HG02642 (cell line): ENCODE measurements around the gene FCRL5.

ENCODE experiments used
- ATAC-seq: cut with Tn5 transposase; IDR thresholded peaks from one replicate; pipeline ENCODE4 v1.9.1; 2021; ENCODE audit warnings: mild to moderate bottlenecking; ENCODE audit not compliant: unreplicated experiment, poor library complexity

FCRL5 gene

DNA sequence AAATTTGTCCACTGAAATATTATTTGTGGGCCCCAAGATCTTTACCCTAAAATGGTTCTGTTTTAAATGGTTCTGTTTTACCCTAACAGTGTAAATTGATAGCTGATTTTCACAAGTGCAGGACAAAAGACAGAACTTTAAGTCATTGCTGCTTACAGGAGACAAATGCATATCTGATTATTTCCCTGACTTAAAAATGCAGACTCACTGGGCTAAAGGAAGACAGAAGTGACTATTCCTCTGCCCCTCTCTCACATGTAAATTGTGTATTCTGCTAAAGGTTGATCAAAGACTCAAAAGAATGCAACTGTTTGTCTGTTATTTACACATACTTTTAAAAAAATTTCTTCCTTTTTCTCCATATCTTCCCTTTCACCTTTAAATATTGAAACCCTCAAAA is 12.7 kb downstream of the FCRL5 start:
- ATAC-seq = no peak

DNA sequence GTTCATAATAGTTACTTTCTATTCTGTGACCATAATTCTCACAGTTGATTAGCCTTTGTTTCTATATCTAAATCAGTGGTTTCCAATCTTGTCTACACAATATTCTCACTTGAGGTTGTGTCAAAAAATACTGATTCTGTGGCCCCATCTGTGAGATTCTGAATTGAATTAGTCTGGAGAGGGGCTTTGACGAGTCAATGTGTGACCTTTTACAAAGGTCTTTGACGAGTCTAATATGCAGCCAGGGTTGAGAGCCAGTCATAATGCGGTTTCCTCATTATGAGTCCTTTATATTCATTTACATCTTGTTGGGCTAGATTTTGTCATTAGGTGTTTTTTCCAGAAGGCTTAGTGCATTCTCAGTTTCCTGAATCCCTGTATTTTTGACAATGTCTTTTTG is 19.7 kb downstream of the FCRL5 start:
- ATAC-seq = no peak

DNA sequence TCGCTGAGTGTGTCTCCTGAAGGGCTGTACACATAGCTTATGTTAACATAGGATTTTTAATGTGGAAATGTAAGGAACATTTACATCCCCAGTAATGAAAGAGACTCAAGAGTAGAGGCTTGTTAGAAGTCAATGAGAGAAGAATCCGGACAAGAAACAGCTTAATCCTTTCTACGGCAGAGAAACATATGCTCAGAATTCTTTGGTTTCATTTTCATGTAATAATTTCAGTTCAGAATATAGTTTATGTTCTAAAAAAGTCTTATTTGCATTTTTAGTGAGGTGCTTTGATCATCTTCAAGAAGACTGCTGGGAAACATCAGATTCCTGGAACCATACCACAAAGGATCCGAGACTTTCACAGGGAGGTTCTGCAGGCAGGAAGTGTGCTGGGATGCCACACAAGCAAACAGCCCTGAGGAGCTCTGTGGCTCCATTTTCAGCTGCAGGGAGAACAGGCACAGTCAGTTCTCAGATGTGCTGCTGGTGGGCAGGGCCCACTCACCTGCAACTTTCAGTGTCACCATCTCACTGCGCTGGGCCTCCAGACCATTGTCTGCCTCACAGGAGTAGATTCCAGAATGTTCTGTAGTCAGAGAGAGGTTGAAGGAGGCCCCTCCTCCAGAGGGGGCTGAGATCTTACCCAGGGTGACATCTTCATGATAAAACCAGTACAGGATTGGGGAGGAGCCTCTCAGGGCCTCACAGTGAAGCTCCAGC is 28.4 kb downstream of the FCRL5 start:
- ATAC-seq = peak; percentile 79

DNA sequence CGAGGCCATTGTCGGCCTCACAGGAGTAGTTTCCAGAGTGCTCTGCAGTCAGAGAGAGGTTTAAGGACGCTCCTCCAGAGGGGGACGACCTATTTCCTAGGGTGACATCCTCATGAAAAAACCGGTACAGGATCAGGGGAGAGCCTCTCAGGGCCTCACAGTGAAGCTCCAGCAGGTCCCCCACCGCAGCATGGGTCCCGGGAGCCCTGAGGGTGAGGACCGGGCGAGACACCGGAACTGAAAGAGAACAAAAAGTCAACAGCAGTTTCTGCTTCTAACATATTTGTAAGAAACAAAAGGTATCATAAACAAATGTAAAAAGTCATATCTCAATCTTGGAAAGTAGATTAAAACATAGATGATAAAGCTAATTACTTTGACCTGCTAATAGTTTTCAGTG is 31.3 kb downstream of the FCRL5 start:
- ATAC-seq = no peak

DNA sequence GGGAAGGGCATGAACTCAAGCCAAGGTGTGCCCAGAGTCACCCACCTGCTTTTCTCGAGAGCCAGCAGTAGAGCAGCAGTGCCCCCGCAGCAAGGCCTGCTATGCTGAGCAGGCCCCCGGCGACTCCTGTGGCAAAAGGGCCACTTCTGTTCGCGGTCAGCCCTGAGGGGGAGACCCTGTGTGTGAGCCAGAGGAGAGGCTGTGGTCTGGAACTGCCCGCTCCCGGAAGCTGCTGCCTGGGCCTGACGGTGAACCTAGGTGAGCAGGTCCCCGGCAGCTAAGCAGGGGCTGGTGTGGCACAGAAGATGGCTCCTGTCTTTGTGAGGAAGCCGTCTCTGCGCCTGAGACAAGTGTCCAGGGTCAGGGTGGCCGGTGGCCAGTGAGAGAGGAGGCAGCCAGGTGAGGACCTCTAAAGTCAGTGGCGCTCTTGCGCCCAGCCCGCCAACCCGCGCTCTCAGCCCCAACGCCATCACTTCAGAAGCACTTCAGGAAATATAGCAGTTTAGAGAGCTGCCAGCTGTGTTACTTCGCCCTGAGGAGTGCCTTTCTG is 31.9 kb downstream of the FCRL5 start:
- no peak for ATAC-seq

DNA sequence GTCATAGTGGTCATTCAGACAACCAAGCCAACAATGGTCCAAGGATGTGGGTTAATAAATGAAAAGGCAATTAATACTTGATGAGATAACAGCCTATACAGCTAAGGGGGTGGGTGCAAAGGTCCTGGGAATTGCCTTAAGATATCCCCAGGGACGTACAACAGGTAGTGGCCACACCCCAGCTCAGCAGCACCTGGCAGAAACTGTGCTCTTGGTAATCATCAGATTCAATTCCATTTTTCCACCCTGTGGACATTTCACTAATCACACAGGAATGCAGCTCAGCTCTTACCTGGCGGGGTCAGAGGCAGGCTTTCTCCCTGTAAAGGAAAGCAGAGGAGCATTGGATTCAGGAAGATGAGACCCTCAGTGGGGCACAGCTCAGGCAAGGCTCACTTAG is 32.9 kb downstream of the FCRL5 start:
- ATAC-seq = no peak

DNA sequence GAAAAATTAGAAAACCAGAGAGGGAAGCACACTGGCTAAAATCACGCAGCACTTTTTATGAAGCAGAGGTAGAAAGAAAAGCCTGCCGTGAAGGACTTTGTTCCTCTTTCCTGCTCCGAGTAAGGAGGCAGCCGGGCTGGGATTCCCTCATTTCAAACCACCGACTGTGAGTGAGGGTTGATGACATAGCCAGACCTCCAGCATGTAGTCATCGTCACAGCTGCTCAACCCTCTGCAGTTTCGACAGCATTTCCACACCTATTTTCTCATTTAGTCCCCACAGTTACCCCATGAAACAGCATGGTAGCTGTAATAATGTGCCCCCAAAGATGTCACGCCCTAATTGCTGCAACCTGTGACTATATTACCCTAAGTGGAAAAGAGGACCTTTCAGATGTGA is 35.3 kb downstream of the FCRL5 start:
- ATAC-seq = no peak

DNA sequence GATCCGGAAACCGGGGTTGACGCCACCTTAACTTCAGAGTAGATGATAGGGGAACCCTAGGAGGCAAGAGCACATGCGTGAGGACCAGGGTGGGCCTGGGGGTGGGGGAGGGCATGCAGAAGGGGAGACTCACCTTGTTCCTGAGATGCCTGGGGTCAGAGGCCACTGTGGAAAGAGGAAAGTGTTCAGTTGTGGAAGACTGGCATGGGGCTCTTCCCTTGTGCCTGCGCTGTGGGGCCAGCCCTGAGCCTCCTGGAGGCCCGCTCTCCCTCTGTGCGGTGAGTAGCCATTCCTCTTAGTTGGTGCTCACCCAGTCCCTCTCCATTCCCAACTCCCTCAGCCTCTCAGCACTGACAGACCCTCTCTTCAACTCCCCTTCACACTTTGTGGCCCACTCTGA is 36.6 kb downstream of the FCRL5 start:
- ATAC-seq = no peak

DNA sequence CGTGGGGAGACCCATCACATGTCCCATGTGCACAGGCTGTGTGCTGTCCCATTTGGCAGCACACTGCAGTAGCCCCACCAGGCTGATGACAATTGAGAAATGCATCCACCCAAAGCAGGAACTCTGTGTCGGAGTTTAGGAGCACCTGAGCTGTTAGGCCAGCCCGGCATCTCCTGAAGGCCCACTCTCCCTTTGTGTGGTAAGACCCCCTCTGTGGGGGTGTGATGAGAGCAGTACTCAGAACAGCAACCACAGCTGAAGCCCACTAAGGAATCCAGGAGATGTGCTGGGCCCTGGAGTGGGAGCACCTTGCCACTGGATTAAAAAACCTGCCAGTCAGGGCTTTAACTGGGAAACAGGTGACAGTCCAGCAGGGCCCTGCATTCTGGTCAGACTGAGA is 37.2 kb downstream of the FCRL5 start:
- ATAC-seq = no peak

DNA sequence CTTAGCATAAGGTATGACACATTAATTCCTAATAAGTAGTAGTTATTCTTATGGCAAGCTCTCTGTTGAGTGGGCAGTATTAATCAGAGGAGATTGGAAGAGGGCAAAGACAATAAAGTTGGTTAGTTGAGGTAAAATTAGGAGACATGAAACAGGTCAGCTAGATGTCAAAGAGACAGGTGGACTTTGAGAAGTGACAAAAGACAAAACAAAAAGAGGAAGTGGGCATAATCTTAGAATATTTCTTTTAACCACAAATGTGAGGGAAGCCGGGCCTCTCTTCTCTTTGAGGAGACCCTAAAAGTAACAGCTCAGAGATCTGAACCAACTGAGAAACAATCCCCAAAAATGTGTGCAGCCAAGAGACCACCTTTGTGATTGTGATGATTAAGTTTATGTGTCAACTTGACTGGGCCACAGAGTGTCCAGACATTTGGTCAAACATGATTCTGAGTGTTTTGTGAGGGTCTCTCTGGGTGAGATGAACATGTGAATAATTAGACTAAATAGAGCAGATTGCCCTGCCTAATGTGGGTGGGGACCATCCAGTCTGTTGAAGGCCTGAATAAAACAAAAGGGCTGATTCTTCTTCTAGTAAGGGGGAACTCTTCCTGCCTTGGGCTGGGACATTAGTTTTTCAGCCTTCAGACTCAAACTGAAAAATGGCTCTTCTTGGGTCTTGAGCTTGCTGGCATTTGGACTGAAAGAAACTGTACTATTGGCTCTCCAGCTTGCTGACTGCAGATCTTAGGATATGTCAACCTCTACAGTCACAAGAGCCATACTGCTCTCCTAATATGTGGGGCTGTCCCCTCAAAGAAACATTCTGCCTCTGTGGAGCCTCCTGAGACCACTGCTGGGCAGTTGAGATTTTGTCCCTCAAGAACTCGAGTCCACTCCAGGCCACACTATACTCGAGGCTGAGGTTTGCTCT is 40.0 kb downstream of the FCRL5 start:
- ATAC-seq = peak; percentile 56

DNA sequence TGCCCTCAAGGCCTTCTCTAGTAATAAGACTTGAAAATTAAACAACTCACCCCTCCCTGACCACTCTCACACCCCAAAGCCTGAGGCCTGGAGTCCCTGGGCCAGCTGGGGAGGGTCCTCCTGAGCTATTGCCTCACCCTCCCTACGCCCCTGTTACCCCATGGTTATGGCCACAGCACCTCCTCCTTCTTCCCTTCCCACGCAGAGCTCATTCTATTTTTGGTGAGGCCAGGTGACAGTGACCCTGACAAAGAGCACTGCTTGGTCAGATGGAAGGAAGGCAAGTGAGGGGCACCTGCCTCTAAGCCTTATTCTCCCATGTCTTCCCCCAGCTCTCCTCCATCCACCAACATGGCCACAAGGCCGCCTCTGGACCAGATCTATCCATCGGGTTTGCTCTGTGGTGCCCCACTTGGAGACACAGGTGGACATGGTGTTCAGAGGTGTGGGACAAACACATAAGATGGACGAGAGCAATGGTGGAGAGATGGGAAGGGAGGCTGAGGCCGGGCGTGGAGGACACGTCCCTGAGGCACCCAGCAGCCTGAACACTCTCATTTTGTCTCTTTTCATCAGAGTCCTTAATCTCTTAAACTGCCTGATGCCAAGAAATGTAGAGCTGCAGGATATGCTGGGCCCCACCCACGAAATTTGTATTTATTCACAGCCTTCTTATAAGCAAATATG is 42.6 kb downstream of the FCRL5 start:
- no peak for ATAC-seq

DNA sequence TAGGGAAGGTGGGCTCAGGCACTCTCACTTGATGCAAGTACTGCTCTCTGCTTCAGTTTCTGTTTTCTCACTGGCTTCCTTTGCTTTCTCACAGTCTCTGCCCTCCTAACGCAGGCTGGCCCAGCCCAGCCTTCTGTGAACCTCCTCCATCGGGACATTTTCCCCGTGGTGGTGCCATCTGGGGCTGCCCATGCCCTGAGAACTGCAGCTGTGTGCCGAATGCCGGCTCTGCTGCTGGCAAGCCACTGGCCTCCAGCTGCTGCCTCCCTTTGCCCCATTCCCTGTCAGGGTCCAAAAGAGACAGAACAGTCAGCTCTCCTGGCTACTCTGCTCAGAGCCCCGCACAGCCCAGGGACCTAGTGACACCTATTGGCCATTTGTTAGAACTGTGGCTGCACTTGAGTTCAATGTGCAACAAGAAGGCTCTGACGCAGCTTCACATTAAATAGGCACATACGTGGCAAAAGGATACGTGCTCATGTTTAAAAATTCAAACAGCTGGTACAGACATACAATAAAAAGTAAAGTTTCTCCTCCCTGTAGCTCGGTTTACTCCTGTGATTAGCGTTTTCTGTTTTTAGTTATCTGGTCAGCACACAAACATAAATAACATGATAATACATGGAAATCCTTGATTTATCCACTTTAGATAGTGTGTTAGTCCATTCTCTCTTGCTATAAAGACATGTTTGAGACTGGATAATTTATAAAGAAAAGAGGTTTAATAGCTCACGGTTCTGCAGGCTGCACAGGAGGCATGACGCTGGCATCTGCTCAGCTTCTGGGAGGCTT is 46.6 kb downstream of the FCRL5 start:
- ATAC-seq = peak; percentile 93

DNA sequence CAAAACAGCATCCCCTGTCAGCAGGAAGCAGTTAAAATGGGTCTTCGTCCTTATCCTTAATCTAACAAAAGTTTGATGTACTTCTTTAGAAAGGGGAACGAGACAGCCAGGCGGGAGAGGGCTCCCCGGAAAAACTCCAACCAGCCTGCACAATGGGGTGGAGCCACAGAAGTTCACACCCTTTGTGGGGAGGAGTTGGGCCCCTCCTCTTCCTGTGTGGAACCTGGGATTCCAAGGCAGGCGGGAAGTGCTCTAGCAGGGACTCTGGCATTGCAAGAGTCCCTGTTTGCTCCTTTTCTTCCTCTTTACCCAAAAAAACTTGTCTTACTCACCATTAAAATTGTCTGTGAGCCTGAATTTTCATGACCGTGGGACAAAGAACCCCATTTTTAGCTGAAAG is 47.7 kb downstream of the FCRL5 start:
- no peak for ATAC-seq

DNA sequence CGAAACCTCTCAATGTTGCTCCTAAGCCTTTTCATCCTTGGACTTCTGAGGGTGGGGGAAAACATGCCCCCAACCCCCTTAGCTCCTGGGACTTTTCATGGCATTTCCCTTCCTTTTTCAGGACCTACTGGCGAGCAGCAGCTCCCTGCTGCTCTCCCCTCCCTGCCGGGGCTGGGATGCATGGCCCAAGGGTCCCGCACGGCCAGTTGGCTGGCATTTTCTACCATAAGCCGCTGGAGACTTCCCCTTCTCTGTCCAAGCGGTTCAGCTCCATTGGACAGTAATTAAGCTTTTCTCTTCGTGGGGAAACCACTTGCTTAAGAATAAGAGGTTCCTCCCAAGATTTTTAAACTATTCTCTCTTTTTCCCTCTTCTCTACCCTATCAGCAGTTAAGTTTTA is 52.8 kb downstream of the FCRL5 start:
- no peak for ATAC-seq

DNA sequence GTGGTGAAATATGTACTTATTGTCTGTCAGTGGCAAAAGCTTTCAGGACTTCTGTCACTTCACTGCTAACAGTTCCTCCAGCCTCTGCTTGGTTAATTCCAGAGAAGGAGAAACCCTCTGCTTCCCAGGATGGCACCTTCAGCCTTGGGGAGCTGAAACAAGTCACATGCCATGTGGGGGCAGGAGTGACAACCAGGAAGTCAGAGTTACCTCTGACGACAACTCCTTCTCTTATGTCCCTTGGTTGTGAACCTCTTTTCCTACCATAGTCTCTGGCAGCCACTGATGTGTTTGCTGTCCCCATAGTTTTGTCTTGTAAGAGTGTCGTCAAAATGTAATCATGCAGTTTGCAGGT is 53.6 kb downstream of the FCRL5 start:
- ATAC-seq = no peak

DNA sequence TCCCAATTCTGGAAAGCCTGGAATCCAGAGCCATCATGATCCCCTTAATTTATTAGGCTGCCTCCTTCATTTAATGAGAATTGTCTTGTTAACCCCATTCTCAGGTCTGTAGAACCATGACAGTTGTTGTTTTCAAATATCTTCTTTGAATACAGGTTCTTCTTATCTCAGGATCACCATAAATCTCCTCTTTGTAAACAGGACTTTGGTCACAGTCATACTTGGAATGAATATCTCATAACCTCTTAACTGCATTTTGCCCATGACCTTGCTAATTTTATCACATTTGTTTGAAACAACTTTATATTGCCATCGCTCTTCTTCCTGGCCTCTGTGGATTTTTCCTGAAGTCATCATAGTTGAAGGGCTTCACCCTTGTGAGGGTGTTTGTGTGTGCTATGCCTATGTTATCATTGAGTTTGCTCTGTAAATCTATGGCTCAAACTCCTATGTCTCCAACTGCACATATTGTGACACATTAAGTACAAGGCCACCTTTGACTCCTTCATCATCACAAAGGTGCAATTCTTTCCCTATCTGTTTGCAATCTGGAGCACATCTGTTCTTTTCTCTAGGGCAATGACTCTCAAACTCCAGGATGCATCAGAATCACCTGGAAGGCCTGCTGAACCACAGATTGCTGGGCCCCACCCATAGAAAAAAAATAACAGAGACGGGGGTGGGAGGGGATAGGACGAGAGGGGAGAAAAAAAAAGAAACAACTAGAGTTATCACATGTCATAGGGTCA is 54.2 kb downstream of the FCRL5 start:
- no peak for ATAC-seq

DNA sequence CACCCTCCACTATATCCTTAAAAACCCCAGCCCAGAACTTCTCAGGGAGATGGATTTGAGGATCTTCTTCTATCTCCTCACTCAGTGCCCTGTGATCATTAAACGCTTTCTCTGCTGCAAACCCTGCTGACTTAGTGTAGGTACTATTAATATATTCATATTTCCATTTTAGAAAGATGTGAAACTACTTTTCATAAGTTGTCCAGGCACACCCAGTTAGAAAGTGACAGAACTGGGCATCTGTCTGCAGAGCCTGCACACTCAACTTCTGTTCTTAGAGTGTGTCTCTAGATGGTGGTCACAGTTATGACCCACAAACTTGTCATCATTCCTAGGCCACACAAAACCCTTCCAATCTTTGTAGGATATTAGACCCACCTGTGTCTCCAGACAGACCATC is 55.0 kb downstream of the FCRL5 start:
- ATAC-seq = no peak

DNA sequence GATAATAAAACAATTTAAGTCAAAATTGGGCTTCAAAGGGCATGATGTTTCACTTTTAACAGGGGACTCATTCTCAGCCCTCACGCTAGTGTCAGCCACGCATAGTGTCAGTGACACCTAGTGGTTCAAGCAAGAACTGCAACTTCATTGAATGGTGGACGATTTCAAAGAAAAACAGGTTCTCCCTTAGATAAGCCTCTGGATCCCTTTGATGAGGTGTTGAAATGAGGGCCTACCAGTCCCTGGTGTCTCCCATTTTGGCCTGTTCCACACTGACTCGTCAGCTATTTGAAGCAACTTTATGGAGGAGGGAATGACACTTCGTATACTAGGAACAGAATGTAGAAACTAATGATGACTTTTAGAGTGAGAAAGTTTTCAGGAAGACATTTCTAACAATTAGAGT is 56.2 kb downstream of the FCRL5 start:
- ATAC-seq = peak; percentile 45

DNA sequence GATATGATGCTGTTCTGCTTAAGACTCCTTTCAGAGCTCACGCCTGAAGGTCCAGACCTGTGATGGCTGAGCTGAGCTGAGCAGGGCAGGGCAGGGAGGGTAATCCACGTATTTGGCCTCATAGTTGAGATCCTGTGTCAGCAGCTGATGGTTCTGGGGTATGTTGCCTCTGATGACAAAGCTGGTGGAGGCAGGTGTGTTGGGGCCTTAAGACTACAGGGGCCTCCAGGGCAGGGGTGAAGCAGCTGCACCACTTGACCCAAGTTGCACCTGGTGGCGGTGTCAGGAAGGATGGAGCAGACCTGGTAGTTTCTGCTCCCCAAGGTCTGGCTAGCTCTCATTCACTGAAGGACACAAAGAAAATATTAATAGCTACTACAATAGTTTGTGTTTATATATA is 57.0 kb downstream of the FCRL5 start:
- ATAC-seq = no peak
